ENCODE measurements around the gene RPRD1A. TPM values are rescaled to one million over a fixed set of nuclear protein-coding genes. Genes with fewer than 3 reads are reported as not detected.
"Not testable (repeated sequence)": the region's sequence is repeated elsewhere in the genome, so short reads cannot be mapped to it uniquely, and the experiment has no call there.

The RPRD1A gene, protein sequence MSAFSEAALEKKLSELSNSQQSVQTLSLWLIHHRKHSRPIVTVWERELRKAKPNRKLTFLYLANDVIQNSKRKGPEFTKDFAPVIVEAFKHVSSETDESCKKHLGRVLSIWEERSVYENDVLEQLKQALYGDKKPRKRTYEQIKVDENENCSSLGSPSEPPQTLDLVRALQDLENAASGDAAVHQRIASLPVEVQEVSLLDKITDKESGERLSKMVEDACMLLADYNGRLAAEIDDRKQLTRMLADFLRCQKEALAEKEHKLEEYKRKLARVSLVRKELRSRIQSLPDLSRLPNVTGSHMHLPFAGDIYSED
- 28.6 and 30.9 TPM in 2 replicates for total RNA-seq

DNA sequence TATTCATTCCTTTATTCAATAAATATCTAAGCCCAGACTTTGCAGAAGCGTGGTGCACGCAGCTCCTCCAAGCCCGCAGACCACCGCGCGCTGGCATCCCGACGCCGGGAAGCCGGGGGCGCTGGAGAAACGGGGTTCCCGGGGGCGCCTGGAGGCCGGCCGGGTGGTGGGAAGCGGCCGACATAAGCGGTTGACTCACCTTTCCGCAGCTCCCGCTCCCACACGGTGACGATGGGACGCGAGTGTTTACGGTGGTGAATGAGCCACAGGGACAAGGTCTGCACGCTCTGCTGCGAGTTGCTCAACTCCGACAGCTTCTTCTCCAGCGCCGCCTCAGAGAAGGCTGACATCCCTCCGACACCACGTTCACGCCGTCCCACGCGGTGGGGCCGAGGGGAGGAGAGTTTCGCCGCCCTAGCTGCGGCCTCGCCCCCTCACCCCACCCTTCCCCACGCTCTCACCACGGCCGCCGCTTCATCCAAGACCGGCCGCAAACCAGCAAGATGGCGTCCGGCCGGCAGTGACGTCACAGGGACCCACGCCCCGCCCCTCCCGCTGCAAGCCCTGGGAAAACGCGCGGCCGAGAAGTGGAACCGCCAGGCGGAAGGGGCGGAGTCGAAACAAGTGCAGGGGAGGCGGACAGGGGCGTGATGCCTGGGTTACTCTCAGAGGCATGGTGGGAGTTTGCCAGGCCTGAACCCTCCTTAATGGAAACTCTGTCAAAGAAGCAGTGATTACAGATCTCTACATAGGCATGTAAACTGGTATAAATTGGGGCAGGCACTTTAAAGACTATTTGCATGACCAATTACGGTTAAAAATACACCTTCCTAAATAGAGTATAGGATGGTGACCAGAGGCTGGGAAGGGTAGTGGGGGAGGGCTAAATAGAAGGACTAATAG, at the start of gene RPRD1A:
Gene RPRD1A, minus strand, starts transcription at position 505 of the 903 bp plus-strand sequence. Its CDS starts 155 bp downstream, at position 350.
- intact Hi-C loops (cut with micrococcal nuclease): loop anchor here (1.0 to 10.0 kb wide), 8 partner anchors 35 to 825 kb away; partner anchors contain the start of genes ELP2, INO80C, KIAA1328 and RMP24

DNA sequence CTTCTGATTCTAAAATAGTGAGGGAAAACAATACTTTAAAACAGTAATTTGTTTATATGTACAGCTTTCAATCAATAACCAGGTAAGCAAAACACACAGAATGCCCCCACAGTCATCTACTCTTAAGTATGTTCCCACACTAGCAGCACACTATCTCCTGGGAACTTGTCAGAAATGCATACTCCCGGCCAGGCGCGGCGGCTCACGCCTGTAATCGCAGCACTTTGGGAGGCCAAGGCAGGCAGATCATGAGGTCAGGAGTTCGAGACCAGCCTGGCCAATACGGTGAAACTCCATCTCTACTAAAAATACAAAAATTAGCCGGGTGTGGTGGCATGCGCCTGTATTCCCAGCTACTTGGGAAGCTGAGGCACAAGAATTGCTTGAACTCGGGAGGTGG, 49.4 kb upstream of the RPRD1A start:
- intact Hi-C loops (cut with micrococcal nuclease): not testable (repeated sequence)

DNA sequence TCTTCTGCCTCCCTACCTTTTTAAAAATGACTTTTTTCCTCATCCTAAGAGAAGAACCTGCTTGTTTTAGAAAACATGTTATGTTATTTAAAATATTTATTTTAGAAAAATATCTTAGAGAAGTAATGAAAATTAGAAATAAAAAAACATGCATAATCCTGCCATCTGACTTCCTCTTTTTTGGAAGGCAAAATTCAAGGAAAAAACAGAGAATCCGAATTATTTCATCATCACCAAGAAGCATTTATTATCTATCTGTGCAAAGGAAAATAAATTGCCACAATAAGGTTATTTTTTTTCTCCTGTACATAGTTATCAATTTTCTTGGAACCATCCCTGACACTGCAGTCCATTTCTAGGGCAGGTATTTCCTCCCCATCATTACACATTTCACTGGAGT, 47.4 kb upstream of the RPRD1A start:
- intact Hi-C loops (cut with micrococcal nuclease): no loop called here

DNA sequence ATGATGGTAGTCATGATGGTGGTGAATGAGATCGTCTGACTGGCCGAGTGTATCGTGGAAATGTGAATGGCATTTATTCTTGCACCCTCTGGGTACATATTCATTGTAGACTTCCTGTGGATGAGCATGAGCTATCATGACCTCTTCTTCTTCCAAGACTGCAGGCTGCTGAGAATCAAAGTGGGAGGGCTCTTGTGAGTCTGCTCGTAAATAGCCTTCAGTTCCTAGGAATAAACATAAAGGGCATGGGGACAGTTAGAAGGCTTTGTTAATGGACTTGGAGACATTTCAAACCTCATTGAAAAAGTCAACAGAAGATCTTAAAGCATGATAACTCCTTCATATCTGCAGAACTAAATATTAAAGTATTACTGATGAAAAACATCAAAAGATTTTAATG, 46.9 kb upstream of the RPRD1A start:
- intact Hi-C loops (cut with micrococcal nuclease): no loop called here

DNA sequence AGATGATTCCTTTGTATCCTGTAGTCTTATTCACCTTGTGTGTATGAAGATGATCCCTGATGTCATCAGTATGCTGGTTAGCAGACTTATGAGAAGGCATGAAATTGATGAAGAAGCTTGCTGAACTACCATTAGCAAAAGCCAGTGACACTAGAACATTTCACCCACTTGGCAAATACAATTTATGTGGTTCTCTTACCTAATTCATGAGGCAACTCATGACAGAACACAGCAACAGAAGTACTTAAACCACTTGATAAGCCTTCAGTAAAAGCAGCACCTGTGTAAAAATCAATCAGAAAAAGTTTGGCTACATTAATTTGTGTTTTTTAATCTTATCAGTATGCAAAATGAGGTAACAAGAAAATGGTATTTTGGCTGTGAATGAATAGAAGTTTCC, 44.9 kb upstream of the RPRD1A start:
- intact Hi-C loops (cut with micrococcal nuclease): no loop called here

DNA sequence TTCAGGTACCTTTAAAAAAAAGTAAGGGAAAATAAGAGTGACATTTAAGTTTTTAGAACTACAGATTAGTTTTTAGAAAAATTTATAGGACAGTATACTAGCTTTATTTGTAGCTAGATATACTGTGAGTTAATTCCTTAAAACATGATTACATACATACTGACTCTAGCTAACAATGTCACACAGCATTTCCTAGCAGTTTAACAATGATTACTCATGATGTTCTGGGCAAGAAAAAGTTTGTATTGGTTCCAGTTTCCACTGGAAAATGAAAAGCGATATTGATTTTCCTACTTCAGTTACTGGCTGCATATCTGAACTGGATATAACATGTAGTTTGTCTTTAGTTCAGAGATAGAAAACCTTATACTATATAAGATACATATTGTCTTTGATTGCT, 42.4 kb upstream of the RPRD1A start:
- intact Hi-C loops (cut with micrococcal nuclease): no loop called here

DNA sequence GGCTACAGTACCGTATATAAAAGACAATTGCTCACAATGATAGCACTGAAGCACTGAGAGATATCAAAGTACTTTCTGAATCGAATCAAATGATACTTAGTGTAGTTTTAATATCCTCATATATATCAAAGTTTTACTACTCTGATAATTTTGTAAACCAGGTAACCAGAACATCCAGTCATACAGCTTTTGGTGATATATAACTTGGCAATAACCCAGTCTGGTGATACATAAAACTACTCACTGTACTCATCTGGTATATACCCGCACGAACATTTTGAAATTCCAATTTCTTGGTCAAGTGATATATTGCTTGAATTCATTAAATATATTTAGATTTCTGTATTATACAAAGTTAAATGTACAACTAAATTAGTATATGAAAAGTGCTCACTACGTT, 41.2 kb upstream of the RPRD1A start:
- intact Hi-C loops (cut with micrococcal nuclease): no loop called here

DNA sequence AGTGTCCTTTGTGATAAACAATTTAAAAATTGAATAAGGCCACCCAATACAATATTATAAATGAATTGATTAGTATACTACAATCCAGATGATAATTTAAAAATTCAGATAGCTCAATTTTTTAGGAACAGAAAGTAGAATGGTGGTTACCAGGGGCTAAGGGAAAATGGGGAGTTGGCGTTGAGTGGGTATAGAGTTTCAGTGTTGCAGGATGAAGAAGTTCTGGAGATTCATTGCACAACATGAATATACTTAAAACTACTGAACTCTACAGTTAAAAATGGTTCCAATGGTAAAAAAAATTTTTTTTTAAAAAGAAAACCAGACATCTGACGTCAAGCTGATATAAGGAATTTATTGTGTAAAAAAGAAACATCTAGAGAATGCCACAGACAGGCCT, 40.8 kb upstream of the RPRD1A start:
- intact Hi-C loops (cut with micrococcal nuclease): no loop called here

DNA sequence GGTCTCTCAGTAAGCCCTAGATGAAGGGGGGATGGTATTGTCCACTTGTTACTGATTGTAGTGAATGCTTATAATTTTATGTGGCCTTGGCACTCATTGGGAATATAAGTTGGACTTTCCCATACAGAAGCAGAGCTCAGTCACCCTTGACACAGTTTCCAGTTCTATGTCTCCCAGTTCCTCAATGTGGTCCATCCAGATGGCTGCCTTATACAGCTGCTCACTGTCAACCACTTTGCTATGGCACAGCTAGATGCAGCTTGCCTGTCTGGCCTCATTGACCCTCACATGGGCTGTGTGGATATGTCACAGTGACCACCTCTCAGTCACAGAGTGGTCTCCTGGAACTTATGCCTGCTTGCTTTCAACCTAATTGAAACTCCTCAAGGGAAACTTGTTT, 40.1 kb upstream of the RPRD1A start:
- intact Hi-C loops (cut with micrococcal nuclease): no loop called here

DNA sequence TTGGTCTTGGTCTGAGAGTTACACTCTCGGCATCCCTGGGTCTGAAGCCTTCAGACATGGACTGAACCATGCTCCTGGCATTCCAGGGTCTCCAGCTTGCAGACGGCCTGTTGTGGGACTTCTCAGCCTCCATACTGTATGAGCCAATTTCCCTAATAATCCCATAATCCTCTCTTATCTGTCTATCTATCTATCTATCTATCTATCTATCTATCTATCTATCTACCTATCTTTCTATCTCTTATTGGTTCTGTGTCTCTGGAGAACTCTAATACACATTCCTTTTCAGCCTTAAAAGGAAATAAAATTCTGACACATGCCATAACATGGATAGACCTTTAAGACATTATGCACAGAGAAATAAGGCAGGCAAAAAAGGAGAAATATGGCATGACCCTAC, 37.4 kb upstream of the RPRD1A start:
- intact Hi-C loops (cut with micrococcal nuclease): no loop called here

DNA sequence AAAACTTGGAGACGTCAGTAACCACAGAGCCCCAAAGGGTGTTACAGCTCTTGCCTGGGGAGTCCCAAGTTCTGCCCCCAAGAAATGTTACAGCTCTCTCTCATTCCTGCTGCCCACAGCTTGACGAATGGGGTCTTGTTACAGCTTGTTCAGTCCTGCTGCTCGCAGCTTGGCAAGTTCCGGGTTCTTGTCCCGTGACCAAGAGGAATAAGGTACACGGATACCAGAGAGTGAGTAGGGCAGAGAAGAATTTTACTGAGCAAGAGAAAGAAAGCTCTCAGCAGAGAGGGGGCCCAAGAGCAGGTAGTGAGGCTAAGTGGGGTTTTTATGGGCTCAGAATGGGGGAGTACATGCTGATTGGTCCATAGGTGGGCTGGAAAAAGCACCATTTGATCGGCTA, 34.6 kb upstream of the RPRD1A start:
- intact Hi-C loops (cut with micrococcal nuclease): no loop called here

DNA sequence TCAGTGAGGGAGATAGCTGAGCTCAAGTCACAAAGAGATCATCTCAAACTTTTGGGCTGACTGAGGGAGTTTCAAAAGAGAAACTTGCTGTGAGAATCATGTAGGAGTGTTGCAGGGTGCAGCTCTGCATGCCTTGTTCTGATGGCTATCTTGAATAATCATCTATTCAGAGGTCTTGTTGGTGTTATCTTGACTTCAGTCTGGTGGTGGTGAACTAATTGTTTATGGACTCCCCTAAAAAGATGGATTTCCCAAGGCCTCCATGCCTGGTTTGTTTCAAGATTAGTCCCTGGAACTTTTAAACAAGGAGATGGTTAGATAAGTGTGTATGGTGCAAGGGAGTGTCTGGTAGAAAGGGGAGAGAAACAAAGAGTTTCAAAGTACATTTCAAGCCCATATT, 32.0 kb upstream of the RPRD1A start:
- intact Hi-C loops (cut with micrococcal nuclease): no loop called here

DNA sequence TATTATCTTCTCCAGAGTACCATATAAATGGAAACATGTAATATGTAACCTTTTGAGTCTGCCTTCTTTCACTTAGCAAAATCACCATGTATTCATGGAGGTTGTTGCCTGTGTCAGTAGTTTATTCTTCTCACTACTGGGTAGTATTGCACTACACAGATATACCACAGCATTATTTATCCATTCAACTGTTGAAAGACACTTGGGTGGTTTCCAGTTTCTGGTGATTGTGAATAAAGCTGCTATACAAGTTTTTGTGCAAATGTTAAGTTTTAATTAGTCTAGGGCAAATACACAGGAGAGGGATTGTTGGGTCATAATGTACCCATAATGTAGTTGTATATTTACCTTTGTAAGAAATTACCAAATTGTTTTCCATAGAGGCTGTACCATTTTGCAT, 29.6 kb upstream of the RPRD1A start:
- intact Hi-C loops (cut with micrococcal nuclease): loop anchor here (1.0 kb wide), 4 partner anchors 80 to 712 kb away; no protein-coding TSS in a partner anchor

DNA sequence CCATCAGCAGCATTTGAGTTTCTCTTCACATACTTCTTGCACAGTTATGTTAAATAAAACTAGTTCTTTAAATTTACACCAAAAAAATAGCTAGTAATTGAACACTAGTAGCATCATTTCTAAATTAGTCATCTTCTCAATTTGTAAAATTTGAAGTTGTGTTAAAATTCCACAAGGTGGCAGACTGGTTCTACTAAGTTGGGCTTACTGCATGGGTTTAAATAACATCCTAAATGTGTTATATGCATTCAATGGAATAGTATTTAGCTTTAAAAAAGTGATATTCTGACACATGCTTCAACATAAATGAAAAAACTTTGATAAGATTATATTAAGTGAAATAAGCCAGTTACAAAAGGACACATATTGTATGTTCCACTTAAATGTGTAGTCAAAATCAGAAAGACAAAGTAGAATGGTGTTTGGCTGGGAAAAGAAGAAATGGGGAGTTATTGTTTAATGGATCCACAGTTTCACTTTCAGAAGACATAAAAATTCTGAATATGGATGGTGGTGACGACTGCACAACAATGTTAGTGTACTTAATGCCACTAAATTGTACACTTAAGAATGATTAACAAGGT, 28.7 kb upstream of the RPRD1A start:
- intact Hi-C loops (cut with micrococcal nuclease): loop anchor here (1.0 kb wide), 4 partner anchors 79 to 713 kb away; no protein-coding TSS in a partner anchor

DNA sequence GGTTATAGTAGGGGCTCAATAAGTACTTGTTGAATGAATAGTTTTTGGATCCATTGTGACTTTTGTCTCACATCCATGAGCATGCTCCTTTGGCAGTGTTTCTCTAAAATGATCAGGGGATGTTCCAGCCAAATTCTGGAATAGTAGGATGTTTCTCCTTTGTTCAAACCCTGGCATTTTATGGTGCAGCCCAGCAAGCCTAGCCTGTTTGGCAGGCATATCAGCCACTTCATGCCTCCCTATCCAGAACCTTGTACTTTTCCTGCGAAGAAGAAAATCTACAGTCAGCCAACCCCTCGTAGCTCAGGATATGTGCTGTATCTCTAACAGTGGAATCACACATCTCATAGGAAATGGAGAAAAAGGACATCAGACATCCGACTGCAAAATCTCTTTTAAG, 27.1 kb upstream of the RPRD1A start:
- intact Hi-C loops (cut with micrococcal nuclease): no loop called here

DNA sequence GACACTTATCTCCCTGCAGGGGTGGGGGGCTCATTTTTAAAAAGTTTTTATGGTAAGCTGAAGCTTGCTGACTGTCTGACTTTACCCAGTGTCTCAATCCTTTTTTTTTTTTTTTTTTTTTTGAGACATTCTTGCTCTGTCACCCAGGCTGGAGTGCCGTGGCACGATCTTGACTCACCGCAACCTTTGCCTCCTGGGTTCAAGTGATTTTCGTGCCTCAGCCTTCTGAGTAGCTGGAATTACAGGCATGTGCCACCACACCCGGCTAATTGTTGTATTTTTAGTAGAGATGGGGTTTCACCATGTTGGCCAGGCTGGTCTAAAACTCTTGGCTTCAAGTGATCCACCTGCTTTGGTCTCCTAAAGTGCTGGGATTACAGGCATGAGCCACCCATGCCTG, 24.8 kb upstream of the RPRD1A start:
- intact Hi-C loops (cut with micrococcal nuclease): not testable (repeated sequence)

DNA sequence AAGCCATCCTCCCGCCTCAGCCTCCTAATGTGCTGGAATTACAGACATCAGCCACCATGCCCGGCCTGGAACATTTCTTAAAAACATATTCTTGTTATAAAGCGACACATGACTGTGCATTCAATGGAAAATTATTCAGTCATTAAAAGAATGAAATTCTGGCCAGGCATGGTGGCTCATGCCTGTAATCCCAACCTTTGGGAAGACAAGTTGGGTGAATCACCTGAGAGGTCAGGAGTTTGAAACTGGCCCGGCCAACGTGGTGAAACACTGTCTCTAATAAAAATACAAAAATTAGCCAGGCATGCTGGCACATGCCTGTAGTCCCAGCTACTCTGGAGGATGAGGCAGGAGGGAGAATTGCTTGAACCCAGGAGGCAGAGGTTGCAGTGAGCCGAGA, 21.6 kb upstream of the RPRD1A start:
- intact Hi-C loops (cut with micrococcal nuclease): no loop called here

DNA sequence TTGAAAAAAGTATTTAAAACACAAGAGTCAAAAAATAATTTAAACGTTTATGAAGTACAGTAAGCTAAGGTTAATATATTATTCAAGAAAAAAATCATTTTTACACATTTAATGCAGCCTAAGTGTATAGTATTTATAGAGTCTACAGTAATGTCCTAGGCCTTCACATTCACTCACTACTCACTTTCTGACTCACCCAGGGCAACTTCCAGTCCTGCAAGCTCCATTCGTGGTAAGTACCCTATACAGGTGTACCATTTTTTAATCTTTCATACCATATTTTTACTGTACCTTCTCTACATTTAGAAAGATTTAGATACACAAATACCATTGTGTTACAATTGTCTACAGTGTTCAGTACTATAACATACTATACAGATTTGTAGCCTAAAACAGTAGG, 20.9 kb upstream of the RPRD1A start:
- intact Hi-C loops (cut with micrococcal nuclease): no loop called here

DNA sequence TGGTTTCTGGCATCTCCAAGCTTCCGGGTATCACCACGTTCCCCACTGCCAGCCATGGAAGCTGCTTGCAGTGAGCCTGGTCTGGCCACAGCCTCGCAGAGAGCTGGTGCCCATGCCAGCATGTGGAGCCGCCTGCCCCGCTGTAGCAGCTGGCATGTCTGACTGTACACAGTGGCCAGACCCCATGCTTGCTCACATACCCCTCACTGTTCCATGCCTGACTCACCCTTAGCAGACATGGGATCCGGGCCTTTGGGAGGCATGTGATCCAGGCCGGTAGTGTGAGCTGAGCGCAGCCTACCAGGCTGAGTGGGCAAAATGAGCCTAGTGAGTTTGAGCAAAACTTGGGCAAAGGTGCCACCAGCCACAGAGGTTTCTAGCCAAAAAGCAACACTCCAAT, 18.8 kb upstream of the RPRD1A start:
- intact Hi-C loops (cut with micrococcal nuclease): no loop called here

DNA sequence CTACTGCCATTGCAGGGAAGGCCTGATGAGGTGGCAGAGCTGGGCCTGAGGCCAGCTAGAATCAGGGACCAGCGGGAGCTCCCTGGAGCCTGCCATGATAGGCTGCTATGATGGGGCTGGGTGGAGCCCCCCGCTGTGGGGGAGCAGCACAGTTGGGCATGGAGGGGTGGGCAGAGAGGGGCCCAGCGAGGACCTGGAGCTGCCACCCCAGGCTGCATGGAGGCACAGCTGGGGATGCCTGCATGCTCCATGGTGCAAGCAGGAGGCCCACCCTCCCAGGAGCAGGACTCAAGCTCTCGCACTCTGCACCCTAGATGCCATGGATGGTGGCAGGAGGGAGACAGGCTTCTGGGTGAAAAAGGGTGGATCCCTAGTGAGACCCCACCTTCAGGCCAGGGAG, 17.8 kb upstream of the RPRD1A start:
- intact Hi-C loops (cut with micrococcal nuclease): no loop called here

DNA sequence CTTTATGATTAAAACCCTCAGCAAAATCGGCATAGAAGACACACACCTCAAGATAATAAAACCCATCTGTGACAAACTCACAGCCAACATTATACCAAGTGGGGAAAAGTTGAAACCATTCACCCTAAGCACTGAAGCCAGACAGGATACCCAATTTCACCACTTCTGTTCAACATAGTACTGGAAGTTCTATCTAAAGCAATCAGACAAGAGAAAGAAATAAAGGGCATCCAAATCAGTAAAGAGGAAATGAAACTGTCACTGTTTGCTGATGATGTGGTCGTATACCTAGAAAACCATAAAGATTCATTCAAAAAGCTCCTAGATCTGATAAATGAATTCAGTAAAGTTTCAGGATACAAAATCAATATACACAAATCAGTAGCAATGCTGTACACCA, 16.4 kb upstream of the RPRD1A start:
- intact Hi-C loops (cut with micrococcal nuclease): no loop called here

DNA sequence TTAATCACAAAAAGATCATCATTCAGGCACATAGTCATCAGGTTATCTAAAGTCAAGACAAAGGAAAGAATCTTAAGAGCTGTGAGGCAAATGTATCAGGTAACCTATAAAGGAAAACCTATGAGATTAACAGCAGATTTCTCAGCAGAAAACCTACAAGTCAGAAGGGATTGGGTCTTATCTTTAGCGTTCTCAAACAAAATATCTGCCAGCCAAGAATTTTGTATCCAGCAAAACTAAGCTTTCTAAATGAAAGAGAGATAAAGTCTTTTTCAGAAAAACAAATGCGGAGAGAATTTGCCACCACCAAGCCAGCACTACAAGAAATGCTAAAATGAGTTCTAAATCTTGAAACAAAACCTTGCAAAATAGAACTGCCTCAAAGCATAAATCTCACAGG, 13.8 kb upstream of the RPRD1A start:
- intact Hi-C loops (cut with micrococcal nuclease): not testable (repeated sequence)

Data from T-helper 2 cell treated with Interferon-gamma antibody and Interleukin-4, amounts not matched to agents 100 ng/mL and 5 ng/mL, for 36 hours (primary cell).